ENCODE results near the gene RACK1.

Gene RACK1

DNA sequence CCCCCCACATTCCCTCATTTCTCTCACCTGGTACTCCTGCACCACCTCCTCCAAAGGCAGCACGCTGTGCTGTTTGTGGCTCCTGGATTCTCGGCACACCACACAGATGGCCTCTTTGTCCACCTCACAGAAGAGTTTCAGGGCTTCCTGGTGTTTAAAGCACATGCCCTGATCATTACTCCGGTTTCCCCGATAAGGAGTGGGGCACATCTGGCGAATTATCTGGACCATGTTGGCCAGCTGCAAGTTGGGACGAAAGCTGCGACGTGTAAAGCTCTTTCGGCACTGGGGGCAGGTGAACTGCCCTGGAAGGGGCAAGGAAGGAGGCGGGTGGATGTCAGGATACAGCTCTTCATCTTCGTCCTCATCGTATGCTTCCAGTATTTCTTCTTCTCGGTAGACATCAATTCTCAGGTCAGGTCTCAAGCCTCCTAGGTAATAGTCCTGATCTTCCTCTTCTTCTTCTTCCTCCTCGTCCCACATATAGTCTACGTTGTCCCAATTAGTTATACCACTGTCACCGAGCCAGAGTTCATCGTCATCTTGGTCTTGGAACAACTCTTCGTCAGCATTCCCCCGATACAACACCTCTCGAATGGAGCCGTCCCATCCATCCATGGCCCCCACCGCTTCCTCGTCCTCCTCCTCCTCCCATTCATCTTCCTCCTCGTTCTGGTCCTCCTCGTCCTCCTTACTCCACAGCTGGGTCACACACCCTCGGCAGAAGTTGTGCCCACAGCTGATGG lies 16.4 kb upstream of the RACK1 start:
- DNase-seq (ENCODE audit: low read depth in 2 of 3, low spot score in 1 of 3), result no peak

DNA sequence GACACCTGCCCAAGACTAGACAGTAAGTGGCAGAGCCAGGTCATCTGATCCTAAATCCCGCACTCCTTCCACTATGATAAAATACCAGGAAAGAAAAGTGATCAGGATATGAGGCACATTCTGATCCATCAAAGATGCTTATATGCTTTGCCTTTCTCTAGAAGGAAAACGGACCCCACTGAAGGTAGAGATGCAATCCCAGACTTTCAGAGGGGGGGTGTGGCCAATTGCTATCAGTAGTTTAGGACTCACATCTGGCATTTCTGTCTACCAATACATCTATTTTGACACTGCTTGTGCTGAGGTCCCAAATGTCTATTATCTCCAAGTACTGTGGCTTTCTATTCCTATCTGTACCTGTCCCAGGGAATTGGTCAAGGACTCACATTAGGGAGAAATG lies 15.6 kb upstream of the RACK1 start:
- DNase-seq (ENCODE audit: low read depth in 2 of 3, low spot score in 1 of 3), result no peak

DNA sequence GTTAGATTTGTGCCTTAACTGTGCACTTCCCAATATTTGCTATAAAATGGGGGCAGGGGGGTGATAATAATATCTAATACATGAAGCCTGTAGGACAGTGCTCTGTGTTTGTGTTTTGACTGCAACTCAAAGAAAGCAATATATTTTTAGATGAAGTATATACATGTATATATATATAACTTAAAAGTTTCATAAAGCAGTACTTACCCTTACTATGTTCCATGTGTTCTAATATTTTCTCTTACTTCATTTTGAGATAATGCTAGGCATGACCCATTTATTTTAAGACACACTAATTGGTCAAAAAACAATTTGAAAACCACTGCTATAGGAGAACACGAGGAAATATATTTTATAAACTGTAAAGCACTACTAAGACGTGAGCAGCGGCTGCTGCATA lies 14.9 kb upstream of the RACK1 start:
- DNase-seq (ENCODE audit: low read depth in 2 of 3, low spot score in 1 of 3), result no peak

DNA sequence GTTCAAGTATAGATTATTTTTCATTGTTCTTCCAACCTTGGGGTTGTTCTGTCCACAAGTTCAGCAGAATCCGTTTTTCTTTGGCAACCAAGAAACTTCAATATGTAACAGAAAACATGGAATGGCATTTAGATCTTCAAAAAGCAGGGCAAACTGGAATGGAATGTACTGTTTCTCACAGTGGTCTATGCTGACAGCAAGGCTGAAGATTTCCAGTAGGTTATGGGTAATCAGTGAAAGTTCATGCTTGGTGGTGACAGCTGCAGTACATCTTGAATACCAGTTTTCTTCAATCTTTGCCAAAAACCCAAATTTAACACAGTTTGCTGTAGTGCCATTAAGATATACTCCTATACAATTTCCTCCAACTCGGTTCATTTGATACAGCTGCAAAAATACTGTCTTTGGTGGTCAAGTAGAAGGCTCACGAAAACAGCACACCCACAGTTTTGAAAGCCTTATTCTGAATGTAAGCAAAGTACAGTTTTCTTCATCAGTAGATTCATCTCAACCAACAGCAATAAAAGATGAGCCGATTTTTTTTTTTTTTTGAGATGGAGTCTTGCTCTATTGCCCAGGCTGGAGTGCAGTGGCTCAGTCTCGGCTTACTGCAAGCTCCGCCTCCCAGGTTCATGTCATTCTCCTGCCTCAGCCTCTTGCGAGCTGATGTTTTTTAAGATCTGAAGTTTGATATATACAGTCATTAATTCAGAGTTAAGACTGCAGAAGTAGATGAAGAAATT lies 12.3 kb upstream of the RACK1 start:
- DNase-seq (ENCODE audit: low read depth in 2 of 3, low spot score in 1 of 3), result no peak

DNA sequence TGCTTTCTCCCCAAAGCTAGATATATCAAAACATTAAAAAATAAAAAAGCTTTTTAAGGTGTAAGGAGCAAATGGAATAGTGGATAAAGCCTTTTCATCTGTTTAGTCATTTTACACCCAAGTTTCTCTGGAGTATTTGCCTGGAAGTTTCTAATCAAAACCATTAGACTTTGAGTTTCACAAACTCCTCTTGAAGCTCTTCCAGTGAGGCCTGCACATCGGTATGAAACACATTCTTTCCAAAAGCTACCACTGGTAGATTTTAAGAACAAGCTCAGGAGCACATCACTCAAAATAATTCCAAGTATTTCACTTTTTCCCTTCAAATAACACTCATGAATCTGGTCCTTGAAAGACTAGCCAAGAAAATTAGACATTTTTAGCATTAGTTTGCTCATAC lies 11.6 kb upstream of the RACK1 start:
- no peak for DNase-seq (ENCODE audit: low read depth in 2 of 3, low spot score in 1 of 3)

DNA sequence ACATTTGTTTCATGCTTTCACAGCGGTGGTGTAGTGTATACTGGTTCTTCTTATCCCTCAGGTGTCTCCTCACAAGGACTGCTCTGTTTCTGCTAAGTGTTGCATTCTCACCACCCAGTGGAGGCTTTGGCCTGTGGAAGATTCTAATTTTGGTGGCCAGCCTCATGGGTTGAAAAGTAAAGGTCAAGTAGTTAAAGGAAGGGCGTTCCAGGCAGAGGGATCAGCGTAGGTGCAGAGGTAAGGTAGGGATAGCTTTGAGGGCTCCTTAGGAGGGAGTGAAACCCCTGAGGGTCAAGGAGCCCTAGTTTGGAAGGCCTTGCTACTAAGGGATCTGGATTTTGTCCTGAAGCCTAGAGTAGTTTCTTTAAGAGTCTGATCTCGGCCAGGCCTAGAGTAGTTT lies 4.6 kb upstream of the RACK1 start:
- DNase-seq (ENCODE audit: low read depth in 2 of 3, low spot score in 1 of 3), result no peak

DNA sequence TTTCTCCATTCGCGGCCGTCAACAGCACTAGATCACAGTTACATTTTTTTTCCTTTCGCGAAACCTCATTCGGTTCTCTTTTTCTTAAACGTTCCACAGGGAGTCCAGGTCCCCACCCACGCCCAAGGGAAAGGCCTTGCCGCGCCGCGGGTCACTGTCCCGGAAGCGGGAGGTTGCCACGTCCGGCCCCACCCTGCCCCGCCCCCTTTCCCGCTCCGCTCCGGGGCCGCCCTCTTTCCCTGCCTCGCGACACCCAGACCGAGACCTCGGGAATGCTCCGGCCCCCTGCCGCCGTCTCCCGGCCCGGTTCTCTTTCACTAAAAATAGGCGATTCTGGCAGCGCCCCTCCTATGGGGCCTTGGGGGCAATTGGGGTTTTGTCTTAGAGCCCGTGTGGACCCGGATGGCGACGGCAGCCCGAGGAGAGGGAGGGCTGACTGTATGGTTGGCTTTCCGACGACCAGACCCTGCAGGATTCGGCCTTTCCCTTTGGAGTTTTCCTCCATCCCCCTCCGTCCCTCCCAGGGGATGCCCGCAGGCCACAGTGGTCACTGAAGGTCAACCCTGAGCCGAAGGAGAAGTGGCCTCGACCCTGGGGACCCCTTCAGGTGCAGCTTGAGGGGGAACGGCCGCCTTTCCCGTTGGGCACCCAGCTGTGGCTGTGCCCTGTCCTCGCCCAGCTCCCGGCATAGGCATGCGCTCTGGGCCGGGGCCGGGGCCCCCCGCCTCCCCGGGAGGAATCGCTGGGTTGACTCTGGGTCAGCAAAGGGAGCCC lies 2.8 kb upstream of the RACK1 start:
- DNase-seq (ENCODE audit: low read depth in 2 of 3, low spot score in 1 of 3), result peak; percentile 74 to 87 (median 76)

DNA sequence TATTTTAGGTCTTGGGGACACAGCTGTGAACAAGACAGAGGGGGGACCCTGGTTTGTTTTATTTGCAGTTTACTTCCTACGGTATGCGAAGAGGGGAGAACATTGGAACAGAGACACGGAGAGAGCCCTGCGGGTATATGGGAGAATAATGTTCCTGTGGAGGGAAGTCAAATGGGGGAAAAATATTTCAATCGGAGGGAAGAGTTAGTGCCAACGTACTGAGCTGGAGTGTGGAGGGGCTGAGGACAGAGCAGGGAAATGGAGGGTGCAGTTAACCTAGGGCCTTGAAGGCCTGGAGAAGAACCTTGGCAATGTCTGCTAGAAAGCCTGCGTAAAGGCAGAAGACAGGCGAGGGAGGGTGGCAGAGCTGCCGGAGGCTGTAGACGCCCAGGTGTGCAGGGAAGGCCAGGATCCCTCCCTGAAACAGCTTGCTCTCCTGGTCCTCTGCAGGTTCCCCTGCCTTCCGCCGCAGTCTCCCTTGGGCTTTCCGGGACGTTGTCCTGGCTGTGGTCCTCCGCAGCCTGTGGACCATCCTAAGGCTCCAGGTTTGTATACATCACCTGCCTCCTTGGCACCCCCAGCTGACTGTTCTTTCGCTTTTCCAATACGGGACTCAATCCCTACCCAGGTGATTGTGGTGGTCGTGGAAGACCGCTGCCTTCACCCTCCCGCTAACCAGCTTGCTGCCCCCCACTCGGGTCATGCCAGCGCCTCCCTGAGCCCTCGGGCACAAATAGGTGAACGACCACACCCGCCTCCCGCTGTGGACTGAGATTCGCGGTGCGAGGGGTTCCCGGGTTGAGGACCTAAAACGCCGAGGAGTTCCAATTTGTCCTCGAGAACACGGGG lies 1.9 kb upstream of the RACK1 start:
- no peak for DNase-seq (ENCODE audit: low read depth in 2 of 3, low spot score in 1 of 3)

DNA sequence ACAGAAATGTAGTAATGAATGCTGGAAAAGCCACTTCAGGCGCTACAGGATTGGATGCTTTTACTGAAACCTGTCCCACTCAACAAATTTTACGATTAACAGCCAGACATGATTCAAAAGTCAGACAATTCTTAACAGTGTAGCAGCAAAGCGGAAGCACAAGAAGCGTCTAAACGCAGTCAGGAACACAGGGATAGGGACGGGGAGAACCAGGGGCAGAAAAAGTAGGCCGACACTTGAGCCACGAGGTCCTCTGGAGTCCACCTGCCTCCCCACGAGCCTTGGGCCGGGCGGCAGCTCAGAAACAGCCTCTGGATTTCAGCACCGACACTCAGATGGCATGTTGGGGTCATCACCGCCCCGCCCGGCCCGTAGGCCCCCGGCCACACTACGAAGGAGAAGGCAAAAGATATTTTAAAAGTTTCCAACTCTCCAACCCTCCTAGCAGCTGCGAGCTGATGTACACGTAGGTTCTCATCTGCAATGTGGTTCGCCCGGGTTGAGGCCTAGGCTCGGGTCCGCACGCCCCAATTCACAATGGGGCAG lies 615 bp downstream of the RACK1 start:
- no peak for DNase-seq (ENCODE audit: low read depth in 2 of 3, low spot score in 1 of 3)

DNA sequence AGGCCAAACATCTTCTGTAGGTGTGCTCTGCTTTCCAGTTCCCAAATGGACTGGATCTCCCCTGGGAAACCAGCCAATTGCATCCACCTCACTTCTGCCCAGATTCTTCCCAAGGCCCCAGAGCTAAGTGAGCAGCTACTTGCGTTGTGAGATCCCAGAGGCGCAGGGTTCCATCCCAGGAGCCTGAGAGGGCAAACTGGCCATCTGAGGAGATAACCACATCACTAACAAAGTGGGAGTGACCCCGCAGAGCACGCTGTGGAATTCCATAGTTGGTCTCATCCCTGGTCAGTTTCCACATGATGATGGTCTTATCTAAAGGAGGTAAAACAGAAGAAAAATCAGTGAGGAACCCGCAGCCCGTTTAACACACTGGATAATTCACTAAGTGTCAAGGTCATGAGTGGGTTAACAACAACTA lies 1.7 kb downstream of the RACK1 start:
- no peak for DNase-seq (ENCODE audit: low read depth in 2 of 3, low spot score in 1 of 3)

DNA sequence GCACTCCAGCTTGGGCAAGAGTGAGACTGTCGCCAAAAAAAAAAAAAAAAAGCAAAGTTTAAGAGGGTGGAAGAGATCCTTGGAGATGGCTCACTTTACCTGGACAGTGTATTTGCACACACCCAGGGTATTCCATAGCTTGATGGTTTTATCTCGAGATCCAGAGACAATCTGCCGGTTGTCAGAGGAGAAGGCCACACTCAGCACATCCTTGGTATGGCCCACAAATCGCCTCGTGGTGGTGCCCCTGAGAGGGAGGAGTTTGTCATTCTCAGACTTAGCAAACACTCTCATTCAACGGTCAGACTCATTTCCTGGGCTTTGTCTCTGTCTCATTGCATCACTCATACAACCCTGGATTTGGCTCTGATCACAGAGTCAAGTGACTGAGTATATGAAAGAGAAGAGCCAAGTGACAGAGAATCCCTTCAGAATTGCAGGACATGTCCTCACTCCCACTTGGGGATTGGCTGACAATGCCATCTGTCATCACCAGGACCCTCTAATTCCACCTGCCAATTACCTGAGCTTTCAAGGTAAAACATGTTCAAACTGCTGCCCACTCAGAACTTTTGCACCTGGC lies 2.2 kb downstream of the RACK1 start:
- DNase-seq (ENCODE audit: low read depth in 2 of 3, low spot score in 1 of 3), result peak in 1 of 3 donors; percentile 52

DNA sequence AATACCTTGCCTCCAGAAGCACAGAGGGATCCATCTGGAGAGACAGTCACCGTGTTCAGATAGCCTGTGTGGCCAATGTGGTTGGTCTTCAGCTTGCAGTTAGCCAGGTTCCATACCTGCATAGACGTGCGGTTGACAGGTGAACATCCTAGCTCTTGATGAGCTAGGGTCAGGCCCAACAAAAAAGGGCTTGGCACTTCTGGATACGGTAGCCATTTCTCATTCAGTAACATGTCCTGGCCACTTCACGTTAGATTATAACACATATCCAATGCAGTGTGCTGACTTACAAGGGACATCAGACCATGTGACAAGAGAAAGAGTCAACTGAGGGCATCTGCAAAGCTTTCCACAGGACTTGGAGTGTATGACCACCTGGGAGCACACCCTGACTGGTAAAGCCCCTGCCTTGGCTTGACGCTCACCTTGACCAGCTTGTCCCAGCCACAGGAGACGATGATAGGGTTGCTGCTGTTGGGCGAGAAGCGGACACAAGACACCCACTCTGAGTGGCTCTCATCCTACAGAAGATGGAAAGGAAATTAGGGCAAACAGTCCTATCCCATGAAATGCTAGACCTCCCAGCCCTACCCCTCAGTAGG lies 4.5 kb downstream of the RACK1 start:
- no peak for DNase-seq (ENCODE audit: low read depth in 2 of 3, low spot score in 1 of 3)

DNA sequence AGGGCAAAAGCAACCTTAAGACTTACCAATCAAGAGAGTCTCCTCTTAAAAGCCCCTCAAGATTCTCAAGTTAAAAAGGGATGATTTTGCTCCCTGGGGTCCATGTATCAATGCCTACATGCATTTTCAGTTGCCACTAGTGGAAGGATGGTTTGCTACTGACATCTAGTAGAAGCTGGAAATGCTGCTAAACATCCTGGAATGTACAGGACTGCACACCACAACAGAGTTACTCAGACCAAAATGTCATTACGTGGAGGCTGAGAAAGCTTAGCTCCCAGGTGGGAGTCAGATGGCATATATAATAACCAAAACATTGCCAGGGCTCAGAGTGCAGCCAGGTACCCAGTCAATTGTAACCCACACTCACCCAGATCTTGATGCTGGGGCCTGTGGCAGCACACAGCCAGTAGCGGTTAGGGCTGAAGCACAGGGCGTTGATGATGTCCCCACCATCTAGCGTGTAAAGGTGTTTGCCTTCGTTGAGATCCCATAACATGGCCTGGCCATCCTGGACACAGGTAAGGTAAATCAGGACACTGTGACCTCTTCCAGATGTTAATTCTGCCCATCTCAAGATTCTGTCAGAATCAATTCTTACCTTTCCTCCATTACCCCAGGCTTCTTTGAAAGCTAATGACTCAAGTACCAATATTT lies 5.8 kb downstream of the RACK1 start:
- no peak for DNase-seq (ENCODE audit: low read depth in 2 of 3, low spot score in 1 of 3)

DNA sequence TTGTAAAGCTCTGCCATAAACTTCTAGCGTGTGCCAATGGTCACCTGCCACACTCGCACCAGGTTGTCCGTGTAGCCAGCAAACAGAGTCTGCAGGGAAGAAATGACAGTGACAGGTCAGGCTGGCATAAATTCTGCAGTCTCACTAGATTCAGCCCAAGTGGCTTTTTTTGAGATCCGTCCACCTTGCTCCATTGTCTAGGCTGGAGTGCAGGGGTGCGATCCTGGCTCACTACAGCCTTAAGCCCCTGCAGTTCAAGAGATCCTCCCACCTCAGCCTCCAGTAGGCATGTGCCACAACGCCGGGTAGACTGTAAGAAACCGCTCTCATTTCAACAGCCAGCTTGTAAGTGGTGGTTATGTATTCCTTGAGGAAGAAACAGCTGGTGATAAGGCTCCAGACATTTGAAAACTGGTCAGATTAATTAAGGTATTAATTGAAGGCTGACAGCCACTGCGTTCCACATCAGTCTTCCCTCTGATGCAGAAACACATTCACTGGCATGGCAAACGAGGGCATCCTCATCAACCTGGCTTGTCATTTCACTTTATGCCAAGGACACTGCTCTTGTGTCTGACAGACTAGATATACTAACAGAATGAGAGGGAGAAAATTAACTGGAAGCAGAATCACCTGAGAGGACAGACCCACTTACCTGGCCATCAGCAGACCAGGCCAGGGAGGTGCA lies 6.6 kb downstream of the RACK1 start:
- DNase-seq (ENCODE audit: low read depth in 2 of 3, low spot score in 1 of 3), result no peak

DNA sequence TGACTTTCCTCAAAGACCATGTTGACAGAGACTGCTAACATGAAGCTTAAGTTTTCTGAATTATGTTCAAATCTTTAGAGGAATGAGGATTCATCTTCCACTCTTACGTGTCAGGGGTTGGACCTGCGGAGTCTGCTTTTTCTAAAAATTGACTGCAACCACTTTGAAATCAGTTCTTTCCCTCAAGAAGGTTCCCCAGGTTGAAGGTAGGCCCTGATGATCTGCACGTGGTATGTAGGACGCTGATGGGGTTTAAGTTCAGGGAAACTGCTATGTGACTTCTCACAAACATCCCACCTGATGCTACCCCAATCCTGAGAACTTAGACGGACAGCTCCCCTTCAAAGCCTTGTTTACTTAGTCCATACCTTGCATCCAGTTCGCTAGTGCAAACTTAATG lies 7.2 kb downstream of the RACK1 start:
- no peak for DNase-seq (ENCODE audit: low read depth in 2 of 3, low spot score in 1 of 3)

DNA sequence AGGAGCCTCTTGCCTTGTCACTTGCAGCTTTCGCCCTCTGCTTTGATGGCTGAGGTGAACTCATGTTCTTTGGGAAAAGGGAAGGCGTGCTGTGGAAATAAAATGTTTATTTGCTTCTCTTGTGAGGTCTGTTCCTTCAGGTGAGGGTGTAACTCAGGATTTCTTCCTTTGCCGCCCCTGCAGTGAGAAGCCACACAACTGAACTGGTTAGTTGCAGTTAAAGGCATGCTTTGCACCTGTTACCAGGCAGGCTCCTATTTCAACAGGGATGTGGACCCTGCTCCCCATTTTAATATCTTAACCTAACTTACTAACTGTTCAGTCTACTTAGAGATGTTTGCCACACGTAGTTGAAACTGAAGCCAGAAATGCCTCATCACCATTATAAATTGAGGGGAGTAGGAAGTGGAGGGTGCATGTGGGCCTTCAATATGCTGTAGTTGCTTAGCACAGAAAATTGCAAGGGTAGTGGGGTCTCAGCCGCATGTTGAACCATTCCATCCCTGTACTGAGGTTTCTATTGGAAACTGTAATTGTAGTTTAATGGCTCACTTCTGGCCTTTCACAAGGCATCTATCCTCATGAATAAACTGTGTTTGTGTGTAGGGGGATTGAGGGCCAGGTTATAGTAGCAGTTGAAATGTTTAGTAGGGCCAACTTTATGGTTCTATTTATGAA lies 7.9 kb downstream of the RACK1 start:
- no peak for DNase-seq (ENCODE audit: low read depth in 2 of 3, low spot score in 1 of 3)

DNA sequence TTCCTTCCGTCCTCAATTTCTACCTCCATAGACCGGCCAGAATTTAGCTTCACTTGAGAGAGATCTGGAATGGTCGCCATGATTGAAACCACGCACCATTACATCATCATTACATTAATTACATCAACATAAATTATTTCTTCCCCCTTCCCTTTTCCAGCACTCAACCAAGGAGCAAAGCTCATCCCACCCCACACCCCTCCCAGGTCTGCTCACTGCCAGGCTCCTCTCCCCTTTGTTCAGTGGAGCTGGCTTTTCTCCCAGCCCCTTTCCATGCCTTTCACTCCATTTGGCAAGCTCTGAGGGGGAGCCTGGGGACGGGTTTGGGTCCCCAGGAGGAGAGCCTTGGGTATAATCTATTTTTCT lies 8.4 kb downstream of the RACK1 start:
- no peak for DNase-seq (ENCODE audit: low read depth in 2 of 3, low spot score in 1 of 3)

Measured in stimulated activated CD4-positive, alpha-beta T cell treated with anti-CD3 and anti-CD28 coated beads, Interleukin-12 subunit alpha, Interleukin-12 subunit beta, amount 100 ng/mL, for 48 hours (primary cell).